NT2/D1 (cell line): ENCODE results near the gene ARHGEF25.

Experiments
- YY1 ChIP-seq: IDR thresholded peaks from 2 replicates; pipeline ENCODE4 v1.6.1; 2011; ENCODE audit not compliant: insufficient read length, insufficient read depth
- ZNF274 ChIP-seq: IDR thresholded peaks from 2 replicates; pipeline ENCODE4 v1.6.1; 2011; ENCODE audit warnings: mild to moderate bottlenecking, low read depth, low read length

GRCh38 chr12:57616383-57617101, 5.3 kb downstream of the ARHGEF25 start:
- no peak for TF ChIP-seq ZNF274
- no peak for TF ChIP-seq YY1
